ENCODE data around the gene CDK18. TPM values are rescaled to one million over a fixed set of nuclear protein-coding genes. Genes with fewer than 3 reads are reported as not detected.
A peak's percentile ranks its signal among the peaks of the same experiment; 100 is the strongest.

CDK18 gene
- total RNA-seq, 1 donor from 2014 or later: 179 TPM

DNA sequence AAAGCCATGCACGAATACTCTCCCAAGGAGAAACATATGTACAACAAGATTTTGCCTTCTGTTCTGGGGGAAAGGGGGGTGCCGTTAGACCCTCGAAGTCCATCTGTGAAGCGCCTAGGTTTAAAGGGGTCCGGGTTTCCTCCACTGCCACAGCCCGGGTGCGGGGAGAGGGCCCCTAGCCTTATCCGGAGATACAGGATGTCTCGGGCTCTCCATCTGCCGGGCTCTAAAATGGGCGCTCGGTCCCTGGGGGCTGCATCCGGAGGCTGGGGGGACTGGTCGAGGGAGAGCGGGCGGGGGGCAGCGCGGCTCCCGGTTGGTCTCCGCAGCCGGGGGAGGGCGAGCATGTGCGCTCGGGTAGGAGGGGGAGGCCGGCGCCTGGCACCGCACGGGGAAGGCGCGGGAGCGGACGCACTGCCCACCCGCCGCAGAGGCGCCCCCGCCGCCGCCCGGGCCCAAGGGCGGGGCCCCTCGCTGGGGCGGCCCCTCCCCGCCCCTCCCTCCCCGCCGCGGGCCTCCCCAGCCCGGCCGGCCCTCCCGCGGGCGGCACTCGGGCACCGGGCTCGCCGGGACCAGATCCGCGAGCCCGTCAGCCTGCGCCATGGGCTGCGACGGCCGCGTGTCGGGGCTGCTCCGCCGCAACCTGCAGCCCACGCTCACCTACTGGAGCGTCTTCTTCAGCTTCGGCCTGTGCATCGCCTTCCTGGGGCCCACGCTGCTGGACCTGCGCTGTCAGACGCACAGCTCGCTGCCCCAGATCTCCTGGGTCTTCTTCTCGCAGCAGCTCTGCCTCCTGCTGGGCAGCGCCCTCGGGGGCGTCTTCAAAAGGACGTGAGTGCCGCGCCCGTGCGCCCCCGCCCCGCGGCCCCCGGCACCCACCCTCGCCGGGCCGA is 64.2 kb downstream of the CDK18 start:
- Histone ChIP-seq H3K36me3 (no peaks in the 10 kb centered on the region), H3K27me3 (ENCODE audit: low read depth) (peaks cover 64% of the 10 kb centered on the region), H3K4me3 (peak overlapping the region; percentile 63), H3K9me3 (replicated peaks) (no peaks in the 10 kb centered on the region), H3K27ac (replicated peaks) (no peak overlapping the region), H3K4me1 (peaks cover 8% of the 10 kb centered on the region)
- intact Hi-C loops (cut with micrococcal nuclease): no loop called here
- TF ChIP-seq, protein P1, sequence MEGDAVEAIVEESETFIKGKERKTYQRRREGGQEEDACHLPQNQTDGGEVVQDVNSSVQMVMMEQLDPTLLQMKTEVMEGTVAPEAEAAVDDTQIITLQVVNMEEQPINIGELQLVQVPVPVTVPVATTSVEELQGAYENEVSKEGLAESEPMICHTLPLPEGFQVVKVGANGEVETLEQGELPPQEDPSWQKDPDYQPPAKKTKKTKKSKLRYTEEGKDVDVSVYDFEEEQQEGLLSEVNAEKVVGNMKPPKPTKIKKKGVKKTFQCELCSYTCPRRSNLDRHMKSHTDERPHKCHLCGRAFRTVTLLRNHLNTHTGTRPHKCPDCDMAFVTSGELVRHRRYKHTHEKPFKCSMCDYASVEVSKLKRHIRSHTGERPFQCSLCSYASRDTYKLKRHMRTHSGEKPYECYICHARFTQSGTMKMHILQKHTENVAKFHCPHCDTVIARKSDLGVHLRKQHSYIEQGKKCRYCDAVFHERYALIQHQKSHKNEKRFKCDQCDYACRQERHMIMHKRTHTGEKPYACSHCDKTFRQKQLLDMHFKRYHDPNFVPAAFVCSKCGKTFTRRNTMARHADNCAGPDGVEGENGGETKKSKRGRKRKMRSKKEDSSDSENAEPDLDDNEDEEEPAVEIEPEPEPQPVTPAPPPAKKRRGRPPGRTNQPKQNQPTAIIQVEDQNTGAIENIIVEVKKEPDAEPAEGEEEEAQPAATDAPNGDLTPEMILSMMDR (IDR thresholded peaks at IDR 0.05; ENCODE audit: borderline replicate concordance): peak; percentile 42
- no peak for DNase-seq

DNA sequence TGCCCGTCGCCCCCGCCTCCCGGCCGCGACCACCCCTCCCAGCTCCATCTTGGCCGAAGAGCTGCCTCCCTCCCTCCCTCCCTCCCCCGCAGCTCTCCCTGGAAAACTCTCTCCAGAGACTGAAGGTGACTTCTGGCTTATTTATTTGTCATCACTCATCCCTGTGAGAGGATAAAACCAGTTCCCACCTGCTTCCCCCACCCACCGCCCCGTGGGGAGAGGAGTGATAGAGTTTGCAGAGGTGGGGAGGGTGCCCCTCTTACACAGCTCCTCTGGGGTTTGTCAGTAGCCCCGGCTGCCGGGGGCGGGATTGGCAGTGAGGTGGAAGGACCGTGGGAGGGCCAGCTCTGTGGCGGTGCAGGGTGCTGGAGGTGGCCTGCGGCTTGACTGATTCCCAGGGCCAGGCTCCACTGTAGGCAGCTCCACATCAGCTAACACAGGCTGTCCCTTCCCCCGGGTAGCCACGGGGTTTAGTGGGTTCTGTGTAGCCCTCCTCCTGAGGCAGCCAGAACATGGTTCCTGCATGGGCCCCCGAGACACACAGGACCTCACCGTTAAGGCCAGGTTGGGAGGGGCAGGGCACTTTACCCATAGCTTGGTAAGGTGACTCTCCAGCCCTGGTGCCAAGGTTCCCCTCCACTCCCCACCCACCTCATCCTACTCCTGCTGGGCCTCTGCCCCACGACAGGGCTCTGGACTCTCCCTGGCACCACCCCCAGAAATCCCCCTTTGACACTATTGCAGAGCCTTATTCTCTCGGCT is 65.1 kb downstream of the CDK18 start:
- TF ChIP-seq, protein P1 (IDR thresholded peaks at IDR 0.05; ENCODE audit: borderline replicate concordance): peak; percentile 5
- H3K27ac ChIP-seq (replicated peaks): no peak overlapping the region
- H3K36me3 ChIP-seq: no peaks in the 10 kb centered on the region
- H3K4me1 ChIP-seq: peaks cover 8% of the 10 kb centered on the region
- intact Hi-C loops (cut with micrococcal nuclease): no loop called here
- peak overlapping the region; percentile 63 for H3K4me3 ChIP-seq
- peaks cover 59% of the 10 kb centered on the region for H3K27me3 ChIP-seq (ENCODE audit: low read depth)
- DNase-seq: no peak
- H3K9me3 ChIP-seq (replicated peaks): no peaks in the 10 kb centered on the region

DNA sequence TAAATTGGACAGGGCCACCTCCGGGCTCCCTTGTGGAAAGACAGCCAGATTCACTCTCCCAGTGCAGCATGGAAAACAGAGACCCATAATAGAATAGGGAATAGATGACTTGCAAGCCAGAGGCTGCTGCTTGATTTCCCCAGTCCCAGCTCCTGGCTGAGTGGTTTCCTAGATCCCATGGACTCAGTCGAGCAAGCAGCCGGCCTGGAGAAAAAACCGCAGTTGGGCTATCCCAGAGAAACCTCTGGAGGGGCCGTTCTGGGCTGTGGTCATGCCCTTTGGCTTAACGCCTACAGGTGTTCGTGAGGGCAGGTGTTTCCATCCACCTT is 65.7 kb downstream of the CDK18 start:
- intact Hi-C loops (cut with micrococcal nuclease): no loop called here
- Histone ChIP-seq H3K9me3 (replicated peaks) (no peaks in the 10 kb centered on the region), H3K4me1 (peaks cover 8% of the 10 kb centered on the region), H3K27me3 (ENCODE audit: low read depth) (peaks cover 58% of the 10 kb centered on the region), H3K4me3 (no peak overlapping the region), H3K27ac (replicated peaks) (no peak overlapping the region), H3K36me3 (no peaks in the 10 kb centered on the region)
- TF ChIP-seq, protein P1 (IDR thresholded peaks at IDR 0.05; ENCODE audit: borderline replicate concordance): no peak
- no peak for DNase-seq

DNA sequence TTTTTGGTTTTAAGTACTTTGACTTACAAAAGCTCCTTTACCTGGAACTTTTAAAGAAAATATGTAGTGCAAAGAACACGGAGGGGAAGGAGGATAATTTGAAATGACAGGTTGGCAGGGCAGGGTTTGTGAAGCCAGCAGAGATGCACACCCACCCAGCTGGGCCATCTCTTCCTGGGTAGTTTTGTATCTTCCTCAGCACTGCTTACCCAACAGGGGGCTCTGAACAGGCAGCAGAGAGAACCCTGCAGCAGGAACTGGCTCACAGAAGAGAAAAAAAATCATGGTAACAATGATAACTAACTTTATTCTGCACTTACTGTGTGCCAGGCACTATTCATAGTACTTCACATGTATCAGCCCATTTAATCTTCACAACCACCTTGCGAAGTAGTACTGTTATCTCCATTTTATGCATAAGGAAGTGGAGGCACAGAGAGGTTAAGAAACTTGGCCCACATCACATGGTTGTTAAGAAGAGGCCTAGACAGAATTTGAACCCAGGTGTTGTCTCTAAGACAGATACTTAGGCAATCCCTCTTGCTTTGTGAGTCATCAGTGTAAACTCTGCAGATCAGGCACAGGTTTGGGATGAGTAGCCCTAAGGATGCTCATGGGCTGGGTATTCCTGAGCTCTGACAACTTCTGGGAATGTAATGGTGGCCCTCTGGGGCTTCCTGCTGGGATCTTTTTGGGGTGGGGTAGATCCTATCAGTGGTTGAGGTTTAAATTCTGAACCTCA is 66.5 kb downstream of the CDK18 start:
- no peaks in the 10 kb centered on the region for H3K9me3 ChIP-seq (replicated peaks)
- TF ChIP-seq, protein P1 (IDR thresholded peaks at IDR 0.05; ENCODE audit: borderline replicate concordance): no peak
- H3K27me3 ChIP-seq (ENCODE audit: low read depth): peaks cover 51% of the 10 kb centered on the region
- intact Hi-C loops (cut with micrococcal nuclease): no loop called here
- H3K4me1 ChIP-seq: peaks cover 8% of the 10 kb centered on the region
- no peak overlapping the region for H3K4me3 ChIP-seq
- no peaks in the 10 kb centered on the region for H3K36me3 ChIP-seq
- no peak overlapping the region for H3K27ac ChIP-seq (replicated peaks)
- DNase-seq: no peak

DNA sequence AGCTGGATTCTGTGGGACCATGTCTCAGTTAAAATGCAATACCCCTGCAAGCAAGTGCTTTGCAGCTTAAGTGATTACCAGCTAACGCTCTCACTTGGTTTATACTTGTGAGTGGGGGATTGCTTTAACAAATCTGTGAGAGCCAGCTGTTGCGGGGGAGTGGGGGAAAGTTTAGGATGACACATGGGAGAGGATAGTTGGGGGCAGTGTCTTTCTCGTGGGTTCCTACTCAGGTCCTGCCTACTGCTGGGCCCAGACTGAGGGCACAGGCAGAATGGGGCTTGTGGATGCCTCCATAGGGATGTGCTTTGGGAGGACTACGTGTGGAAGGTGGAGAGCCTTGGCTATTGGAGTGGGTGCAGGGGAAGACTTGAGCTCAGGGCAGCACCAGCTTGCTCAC is 67.3 kb downstream of the CDK18 start:
- intact Hi-C loops (cut with micrococcal nuclease): no loop called here
- no peaks in the 10 kb centered on the region for H3K9me3 ChIP-seq (replicated peaks)
- no peak for DNase-seq
- peaks cover 8% of the 10 kb centered on the region for H3K4me1 ChIP-seq
- H3K27me3 ChIP-seq (ENCODE audit: low read depth): peaks cover 48% of the 10 kb centered on the region
- TF ChIP-seq, protein P1 (IDR thresholded peaks at IDR 0.05; ENCODE audit: borderline replicate concordance): no peak
- H3K36me3 ChIP-seq: no peaks in the 10 kb centered on the region
- H3K4me3 ChIP-seq: no peak overlapping the region
- H3K27ac ChIP-seq (replicated peaks): no peak overlapping the region
